ENCODE results near the gene TBC1D22A.

Gene TBC1D22A

GRCh38 chr22:46914916-46915894 is 152.8 kb downstream of the TBC1D22A start:
- no peak for DNase-seq

GRCh38 chr22:46915950-46916730 is 153.7 kb downstream of the TBC1D22A start:
- DNase-seq: no peak

GRCh38 chr22:46916886-46917770 is 154.7 kb downstream of the TBC1D22A start:
- no peak for DNase-seq

GRCh38 chr22:46917771-46918101 is 155.3 kb downstream of the TBC1D22A start:
- DNase-seq: no peak

GRCh38 chr22:46918197-46918596 is 155.7 kb downstream of the TBC1D22A start:
- DNase-seq: no peak

- no peak for DNase-seq
Observed at GRCh38 chr22:46922037-46922436, 159.6 kb downstream of the TBC1D22A start.

GRCh38 chr22:46923394-46923793 is 160.9 kb downstream of the TBC1D22A start:
- DNase-seq: no peak

GRCh38 chr22:46925818-46926217 is 163.4 kb downstream of the TBC1D22A start:
- DNase-seq: no peak

- DNase-seq: no peak
Observed at GRCh38 chr22:46929046-46929709, 166.7 kb downstream of the TBC1D22A start.

GRCh38 chr22:46929710-46930204 is 167.3 kb downstream of the TBC1D22A start:
- DNase-seq: no peak

GRCh38 chr22:46931414-46931813 is 169.0 kb downstream of the TBC1D22A start:
- no peak for DNase-seq

GRCh38 chr22:46931881-46932280 is 169.4 kb downstream of the TBC1D22A start:
- DNase-seq: no peak

GRCh38 chr22:46933040-46933930 is 170.8 kb downstream of the TBC1D22A start:
- no peak for DNase-seq

GRCh38 chr22:46934172-46934745 is 171.8 kb downstream of the TBC1D22A start:
- DNase-seq: no peak

- DNase-seq: no peak
Observed at GRCh38 chr22:46934746-46935491, 172.5 kb downstream of the TBC1D22A start.

- no peak for DNase-seq
Observed at GRCh38 chr22:46935506-46936377, 173.3 kb downstream of the TBC1D22A start.

- DNase-seq: no peak
Observed at GRCh38 chr22:46936378-46936903, 174.0 kb downstream of the TBC1D22A start.

GRCh38 chr22:46937185-46937584 is 174.7 kb downstream of the TBC1D22A start:
- no peak for DNase-seq

- no peak for DNase-seq
Observed at GRCh38 chr22:46937939-46938338, 175.5 kb downstream of the TBC1D22A start.
